Thymus (tissue), 11 donors: ENCODE results near the gene PDE10A. TPM values are rescaled to one million over a fixed set of nuclear protein-coding genes. Genes with fewer than 3 reads are reported as not detected.
A peak's percentile ranks its signal among the peaks of the same experiment; 100 is the strongest.

Experiments
- DNase-seq, 9 donors: peaks; one replicate each; pipeline ENCODE4 v3.0.0-alpha.2; 2013; ENCODE audit warnings: low spot score in 9 of 9, low read depth in 6 of 9, missing footprints in 1 of 9
- H3K27ac ChIP-seq, 2 donors: one replicate each; pipeline ENCODE4 v1.5.1; 2013; ENCODE audit warnings: control low read depth in 1 of 2, low read depth in 1 of 2, low read length in 1 of 2, mild to moderate bottlenecking in 1 of 2, moderate library complexity in 1 of 2
- H3K27me3 ChIP-seq, 2 donors: one replicate each; pipeline ENCODE4 v1.5.1; 2013; ENCODE audit warnings: low read length in 1 of 2; ENCODE audit not compliant: control insufficient read depth in 2 of 2, insufficient read depth in 1 of 2
- H3K36me3 ChIP-seq, 2 donors: one replicate each; pipeline ENCODE4 v1.5.1; 2013; ENCODE audit warnings: low read length in 1 of 2, mild to moderate bottlenecking in 1 of 2, moderate library complexity in 1 of 2; ENCODE audit not compliant: control insufficient read depth in 2 of 2, insufficient read depth in 2 of 2
- H3K4me1 ChIP-seq, 2 donors: one replicate each; pipeline ENCODE4 v1.5.1; 2013; ENCODE audit warnings: low read length in 2 of 2; ENCODE audit not compliant: control insufficient read depth in 2 of 2, insufficient read depth in 2 of 2
- H3K4me3 ChIP-seq, 2 donors: one replicate each; pipeline ENCODE4 v1.5.1; 2013; ENCODE audit warnings: low read length in 2 of 2, control low read depth in 1 of 2, mild to moderate bottlenecking in 1 of 2
- H3K9me3 ChIP-seq, 2 donors: one replicate each; pipeline ENCODE4 v1.5.1; 2013; ENCODE audit warnings: low read length in 1 of 2, mild to moderate bottlenecking in 1 of 2; ENCODE audit not compliant: control insufficient read depth in 2 of 2, insufficient read depth in 1 of 2
- WGBS: extraction: QIAGEN DNeasy Blood & Tissue Kit; methylation state at CpG from one replicate; pipeline ENCODE4 v1.1.7; 2013; 5-methylcytosine and 5-hydroxymethylcytosine counted together
- polyA plus RNA-seq: library from polyadenylated mRNA; stranded (reverse); fragments of 200-250 nt; gene quantifications from one replicate; pipeline ENCODE4 v1.2.3, GENCODE V29; 2013
- total RNA-seq: library from RNA; stranded (reverse); fragments of 120-200 nt; gene quantifications from one replicate; pipeline ENCODE4 v1.2.4, GENCODE V29; 2013
- donor health status: healthy.

The PDE10A gene
- total and polyA plus RNA-seq, 2 donors, result 0.94 to 3.2 TPM

GRCh38 chr6:165606740-165607008 is 56.4 kb downstream of the PDE10A start:
- no peaks in the 10 kb centered on the region for H3K36me3 ChIP-seq
- no peak overlapping the region for H3K27ac ChIP-seq
- H3K4me3 ChIP-seq, result no peak overlapping the region
- H3K9me3 ChIP-seq, result no peaks in the 10 kb centered on the region
- no peaks in the 10 kb centered on the region for H3K4me1 ChIP-seq
- no peak for DNase-seq
- no peaks in the 10 kb centered on the region for H3K27me3 ChIP-seq
- WGBS, result 99% methylated on average over 3 of the region's 3 CpGs

GRCh38 chr6:165605901-165606739 is 56.9 kb downstream of the PDE10A start:
- Histone ChIP-seq H3K9me3 (no peaks in the 10 kb centered on the region), H3K4me3 (no peak overlapping the region), H3K27me3 (no peaks in the 10 kb centered on the region), H3K27ac (no peak overlapping the region), H3K36me3 (no peaks in the 10 kb centered on the region), H3K4me1 (no peaks in the 10 kb centered on the region)
- 89% methylated on average over 13 of the region's 13 CpGs for WGBS
- DNase-seq, result peak in 1 of 9 donors; percentile 5

GRCh38 chr6:165605182-165605875 is 57.7 kb downstream of the PDE10A start:
- Histone ChIP-seq H3K4me1 (no peaks in the 10 kb centered on the region), H3K4me3 (no peak overlapping the region), H3K36me3 (no peaks in the 10 kb centered on the region), H3K27me3 (no peaks in the 10 kb centered on the region), H3K27ac (no peak overlapping the region), H3K9me3 (no peaks in the 10 kb centered on the region)
- WGBS, result 94% methylated on average over 10 of the region's 10 CpGs
- peak in 1 of 9 donors; percentile 15 for DNase-seq

- Histone ChIP-seq H3K36me3 (no peaks in the 10 kb centered on the region), H3K27ac (no peak overlapping the region), H3K9me3 (no peaks in the 10 kb centered on the region), H3K27me3 (no peaks in the 10 kb centered on the region), H3K4me3 (no peak overlapping the region), H3K4me1 (no peaks in the 10 kb centered on the region)
- no peak for DNase-seq
- 94% methylated on average over 6 of the region's 6 CpGs for WGBS
These were observed 60.8 kb downstream of the PDE10A start for GRCh38 chr6:165602291-165602690.

GRCh38 chr6:165600606-165601005 is 62.4 kb downstream of the PDE10A start:
- no peak for DNase-seq
- Histone ChIP-seq H3K4me3 (no peak overlapping the region), H3K36me3 (no peaks in the 10 kb centered on the region), H3K4me1 (no peaks in the 10 kb centered on the region), H3K27me3 (no peaks in the 10 kb centered on the region), H3K27ac (no peak overlapping the region), H3K9me3 (no peaks in the 10 kb centered on the region)
- WGBS, result 92% methylated on average over 4 of the region's 4 CpGs

GRCh38 chr6:165599596-165600487 is 63.2 kb downstream of the PDE10A start:
- Histone ChIP-seq H3K36me3 (no peaks in the 10 kb centered on the region), H3K4me3 (no peak overlapping the region), H3K27me3 (no peaks in the 10 kb centered on the region), H3K27ac (no peak overlapping the region), H3K9me3 (no peaks in the 10 kb centered on the region), H3K4me1 (no peaks in the 10 kb centered on the region)
- no peak for DNase-seq
- 92% methylated on average over 21 of the region's 21 CpGs for WGBS

- Histone ChIP-seq H3K36me3 (no peaks in the 10 kb centered on the region), H3K27me3 (no peaks in the 10 kb centered on the region), H3K9me3 (no peaks in the 10 kb centered on the region), H3K27ac (no peak overlapping the region), H3K4me3 (no peak overlapping the region), H3K4me1 (no peaks in the 10 kb centered on the region)
- WGBS, result 91% methylated on average over 3 of the region's 3 CpGs
- DNase-seq, result no peak
These were observed 63.9 kb downstream of the PDE10A start for GRCh38 chr6:165599121-165599520.

GRCh38 chr6:165597821-165598220 is 65.2 kb downstream of the PDE10A start:
- Histone ChIP-seq H3K9me3 (no peaks in the 10 kb centered on the region), H3K36me3 (no peaks in the 10 kb centered on the region), H3K27me3 (no peaks in the 10 kb centered on the region), H3K27ac (no peak overlapping the region), H3K4me1 (no peaks in the 10 kb centered on the region), H3K4me3 (no peak overlapping the region)
- 88% methylated on average over 3 of the region's 3 CpGs for WGBS
- no peak for DNase-seq
